NB4 (cell line): ENCODE data around the gene NFIX.

Experiments
- DNase-seq: peaks from one replicate; pipeline ENCODE4 v3.0.0; 2010; ENCODE audit warnings: low read depth
- H3K4me3 ChIP-seq: one replicate; pipeline ENCODE4 v1.5.1; 2011; ENCODE audit warnings: mild to moderate bottlenecking, low read depth, low read length, moderate library complexity
- MYC ChIP-seq: IDR thresholded peaks from 2 replicates; pipeline ENCODE4 v1.6.1; 2011; ENCODE audit warnings: low read depth, low read length
- POLR2A ChIP-seq: IDR thresholded peaks from 2 replicates; pipeline ENCODE4 v1.6.1; 2011; ENCODE audit warnings: mild to moderate bottlenecking; ENCODE audit not compliant: insufficient read length; ENCODE audit errors: extremely low read depth
- TF ChIP-seq, protein P1 (sequence below): IDR thresholded peaks from 2 replicates; pipeline ENCODE4 v1.6.1; 2011; ENCODE audit warnings: low read depth, low read length
- TF ChIP-seq, protein P2 (sequence below): IDR thresholded peaks from one replicate; pipeline ENCODE4 v1.5.1; 2012; ENCODE audit warnings: low read depth, low read length

NFIX gene

DNA sequence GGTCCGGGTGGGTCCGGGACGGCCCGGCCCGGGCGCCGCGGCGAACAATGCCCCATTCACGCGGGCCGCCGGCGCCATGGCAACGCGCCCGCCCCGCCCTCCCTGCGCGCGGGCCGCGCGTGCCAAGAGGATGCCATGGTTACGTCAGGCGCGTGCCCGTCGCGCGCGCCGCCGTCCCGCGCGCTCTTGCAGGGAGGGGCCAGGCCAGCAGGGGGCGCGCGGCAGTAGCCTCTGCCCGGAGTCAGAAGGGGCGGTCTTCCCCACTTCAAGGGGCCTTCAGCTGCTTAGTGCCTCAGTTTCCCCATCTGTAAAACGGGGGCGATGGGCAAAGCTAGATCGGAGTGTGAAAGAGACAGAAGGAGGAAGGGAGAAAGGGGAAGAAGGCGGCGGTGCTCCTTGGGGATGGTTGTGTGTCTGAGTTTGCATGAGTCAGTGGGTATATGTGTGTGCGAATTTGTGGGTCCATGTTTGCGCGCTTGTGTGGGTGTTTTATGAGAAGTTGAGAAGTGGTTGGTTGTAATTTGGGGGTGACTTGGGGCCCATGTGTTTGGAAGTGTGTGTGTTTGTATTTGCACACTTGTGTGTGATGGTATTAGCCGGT is 11.6 kb upstream of the NFIX start:
- H3K4me3 ChIP-seq: no peak overlapping the region
- peak; percentile 66 for DNase-seq
- TF ChIP-seq, protein P1, sequence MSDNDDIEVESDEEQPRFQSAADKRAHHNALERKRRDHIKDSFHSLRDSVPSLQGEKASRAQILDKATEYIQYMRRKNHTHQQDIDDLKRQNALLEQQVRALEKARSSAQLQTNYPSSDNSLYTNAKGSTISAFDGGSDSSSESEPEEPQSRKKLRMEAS: no peak
- TF ChIP-seq, protein P2, sequence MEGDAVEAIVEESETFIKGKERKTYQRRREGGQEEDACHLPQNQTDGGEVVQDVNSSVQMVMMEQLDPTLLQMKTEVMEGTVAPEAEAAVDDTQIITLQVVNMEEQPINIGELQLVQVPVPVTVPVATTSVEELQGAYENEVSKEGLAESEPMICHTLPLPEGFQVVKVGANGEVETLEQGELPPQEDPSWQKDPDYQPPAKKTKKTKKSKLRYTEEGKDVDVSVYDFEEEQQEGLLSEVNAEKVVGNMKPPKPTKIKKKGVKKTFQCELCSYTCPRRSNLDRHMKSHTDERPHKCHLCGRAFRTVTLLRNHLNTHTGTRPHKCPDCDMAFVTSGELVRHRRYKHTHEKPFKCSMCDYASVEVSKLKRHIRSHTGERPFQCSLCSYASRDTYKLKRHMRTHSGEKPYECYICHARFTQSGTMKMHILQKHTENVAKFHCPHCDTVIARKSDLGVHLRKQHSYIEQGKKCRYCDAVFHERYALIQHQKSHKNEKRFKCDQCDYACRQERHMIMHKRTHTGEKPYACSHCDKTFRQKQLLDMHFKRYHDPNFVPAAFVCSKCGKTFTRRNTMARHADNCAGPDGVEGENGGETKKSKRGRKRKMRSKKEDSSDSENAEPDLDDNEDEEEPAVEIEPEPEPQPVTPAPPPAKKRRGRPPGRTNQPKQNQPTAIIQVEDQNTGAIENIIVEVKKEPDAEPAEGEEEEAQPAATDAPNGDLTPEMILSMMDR: peak; percentile 57
- TF ChIP-seq POLR2A (no peak), MYC (no peak)

DNA sequence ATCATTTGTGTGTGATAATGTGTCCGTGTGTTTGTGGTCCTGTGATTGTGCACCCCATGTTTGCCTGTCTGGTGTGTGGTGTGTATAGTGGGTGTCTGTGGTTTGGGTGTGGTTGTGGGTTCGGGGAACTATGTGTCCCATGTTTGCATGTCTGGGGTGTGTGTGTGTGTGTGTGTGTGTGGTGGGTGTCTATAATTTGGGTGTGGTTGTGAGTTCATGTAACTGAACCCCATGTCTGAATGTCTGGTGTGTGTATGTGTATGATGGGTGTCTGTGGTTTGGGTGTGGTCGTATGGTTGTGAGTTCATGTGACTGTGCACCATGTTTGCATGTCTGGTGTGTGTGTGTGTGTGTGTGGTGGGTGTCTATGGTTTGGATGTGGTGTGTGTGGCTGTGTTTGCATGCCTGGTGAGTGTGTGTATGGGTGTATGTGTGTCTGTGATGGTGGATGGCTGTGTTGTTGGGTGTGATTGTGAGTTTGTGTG is 11.1 kb upstream of the NFIX start:
- no peak for DNase-seq
- H3K4me3 ChIP-seq: no peak overlapping the region
- TF ChIP-seq, protein P2: no peak

DNA sequence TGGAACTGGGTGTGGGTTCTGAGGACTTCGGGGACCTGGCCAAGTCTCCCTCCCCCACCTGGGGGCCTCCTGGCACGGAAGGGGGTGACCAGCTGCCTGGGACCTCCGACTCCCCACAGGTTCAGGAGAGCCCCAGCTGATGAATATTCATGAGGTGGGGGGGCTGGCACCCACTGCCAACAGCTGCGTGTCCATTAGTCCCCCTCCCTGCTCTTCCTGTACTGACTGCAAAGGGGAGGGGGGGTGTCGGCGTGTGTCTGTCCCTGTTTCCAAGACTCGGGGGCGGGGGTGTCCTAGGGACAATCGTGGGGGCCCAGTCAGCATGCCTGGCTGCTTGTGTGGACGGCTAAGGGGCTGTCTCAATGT is 10.6 kb upstream of the NFIX start:
- H3K4me3 ChIP-seq: no peak overlapping the region
- no peak for DNase-seq
- no peak for TF ChIP-seq MYC
- TF ChIP-seq, protein P1: no peak
- no peak for TF ChIP-seq POLR2A

DNA sequence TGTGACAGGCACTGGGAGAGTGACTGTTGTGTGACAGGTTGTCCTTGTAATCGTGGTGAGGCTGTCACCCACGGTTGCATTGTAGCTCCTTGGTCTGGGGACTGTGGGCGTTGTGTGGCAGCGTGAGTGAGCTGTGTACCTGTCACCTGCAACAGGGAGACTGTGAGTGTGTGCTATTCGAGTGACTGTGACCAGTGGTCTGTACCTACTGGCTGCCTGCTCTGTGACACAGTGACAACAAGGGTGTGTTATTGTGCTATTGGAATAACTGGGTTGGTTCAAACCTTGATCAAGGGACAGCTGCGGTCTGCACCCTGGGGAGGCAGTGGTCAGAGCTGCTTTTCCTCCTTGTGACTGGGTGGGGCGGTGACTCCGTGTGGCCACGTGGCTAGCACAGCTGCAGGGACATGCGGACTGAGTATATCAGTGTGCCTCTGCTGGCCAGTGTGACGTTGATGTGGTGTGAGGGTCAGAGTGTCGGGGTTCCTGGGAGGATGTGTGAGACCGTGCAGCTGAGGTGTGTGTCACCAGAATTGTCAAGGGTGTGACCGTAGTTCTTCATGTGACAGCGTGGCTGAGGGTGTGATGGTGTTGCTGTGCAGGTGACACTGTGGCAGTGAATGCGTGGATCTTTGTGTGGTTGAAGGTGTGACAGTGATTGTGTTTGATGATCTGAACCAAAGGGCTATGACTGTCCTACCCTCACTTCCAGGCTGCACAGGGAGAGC is 10.1 kb upstream of the NFIX start:
- peak; percentile 70 for DNase-seq
- TF ChIP-seq, protein P2: no peak
- peak; percentile 86 for TF ChIP-seq MYC
- TF ChIP-seq, protein P1: peak; percentile 95
- no peak for TF ChIP-seq POLR2A
- no peak overlapping the region for H3K4me3 ChIP-seq

DNA sequence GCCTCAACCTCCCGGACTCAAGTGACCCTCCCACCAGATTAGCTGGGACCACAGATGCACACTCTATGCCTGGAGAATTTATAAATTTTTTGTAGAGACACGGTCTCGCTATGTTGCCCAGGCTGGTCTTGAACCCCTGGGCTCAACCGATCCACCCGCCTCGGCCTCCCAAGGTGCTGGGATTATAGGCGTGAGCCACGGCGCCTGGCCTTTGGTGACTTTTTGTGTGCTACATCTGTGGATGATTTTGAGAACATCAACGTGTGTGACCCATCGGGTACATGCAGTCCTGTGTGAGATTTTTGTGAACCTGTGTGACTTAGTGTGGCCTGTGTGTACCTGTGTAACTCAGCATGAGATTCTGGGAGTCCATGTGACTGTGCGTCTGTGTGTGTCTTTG is 8.5 kb upstream of the NFIX start:
- no peak overlapping the region for H3K4me3 ChIP-seq
- TF ChIP-seq, protein P1: no peak
- TF ChIP-seq MYC: no peak
- TF ChIP-seq, protein P2: no peak
- no peak for TF ChIP-seq POLR2A
- no peak for DNase-seq

DNA sequence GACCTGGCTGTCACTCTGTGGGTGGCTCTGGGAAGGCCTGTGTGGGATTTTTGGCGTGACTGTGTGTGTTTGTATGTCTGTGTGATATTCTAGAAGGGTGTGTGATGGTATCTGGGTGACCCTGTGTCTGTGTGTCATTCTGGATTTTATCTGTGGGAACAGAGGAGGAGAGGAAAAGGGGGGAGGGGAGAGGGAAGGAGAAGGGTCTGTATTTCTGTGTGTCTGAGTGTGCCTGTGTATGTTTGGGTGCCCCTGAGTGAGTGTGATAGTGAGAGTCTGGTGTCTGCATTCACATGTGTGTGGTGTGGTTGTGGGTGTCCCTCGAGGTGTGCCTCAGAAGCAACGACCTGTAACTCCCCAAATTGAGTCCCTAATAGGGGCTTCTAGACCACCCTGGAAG is 8.1 kb upstream of the NFIX start:
- no peak for TF ChIP-seq MYC
- TF ChIP-seq, protein P1: no peak
- TF ChIP-seq, protein P2: no peak
- TF ChIP-seq POLR2A: no peak
- DNase-seq: no peak
- H3K4me3 ChIP-seq: no peak overlapping the region
